PFSK-1 (cell line): ENCODE measurements around the gene IRX2.

Source experiments
- FOXP2 ChIP-seq: optimal IDR thresholded peaks from 2 replicates; pipeline ENCODE3; 2011; ENCODE audit warnings: borderline replicate concordance, control low read depth, inconsistent platforms; ENCODE audit not compliant: insufficient read depth; ENCODE audit errors: extremely low read length, extremely low read depth
- POLR2AphosphoS5 ChIP-seq: IDR thresholded peaks from 2 replicates; pipeline ENCODE4 v1.6.1; 2012; ENCODE audit warnings: low read depth, mild to moderate bottlenecking, control low read depth, low read length, moderate library complexity
- SIN3A ChIP-seq: IDR thresholded peaks from 2 replicates; pipeline ENCODE4 v1.6.1; 2012; ENCODE audit warnings: mild to moderate bottlenecking, low read length, moderate library complexity, borderline replicate concordance; ENCODE audit not compliant: insufficient read depth
- TAF1 ChIP-seq: IDR thresholded peaks from 2 replicates; pipeline ENCODE4 v1.6.1; 2012; ENCODE audit warnings: low read length, control low read depth, borderline replicate concordance; ENCODE audit not compliant: insufficient read depth
- TF ChIP-seq, protein P1 (sequence below), 2 experiments: IDR thresholded peaks; 2 replicates each; pipeline versions ENCODE4 v1.6.1 to v1.8.0; 2011 to 2012; ENCODE audit warnings: low read depth in 2 of 2, low read length in 2 of 2, control low read depth in 1 of 2, inconsistent platforms in 1 of 2, mild to moderate bottlenecking in 1 of 2, moderate library complexity in 1 of 2; ENCODE audit not compliant: insufficient read depth in 1 of 2

The IRX2 gene

DNA sequence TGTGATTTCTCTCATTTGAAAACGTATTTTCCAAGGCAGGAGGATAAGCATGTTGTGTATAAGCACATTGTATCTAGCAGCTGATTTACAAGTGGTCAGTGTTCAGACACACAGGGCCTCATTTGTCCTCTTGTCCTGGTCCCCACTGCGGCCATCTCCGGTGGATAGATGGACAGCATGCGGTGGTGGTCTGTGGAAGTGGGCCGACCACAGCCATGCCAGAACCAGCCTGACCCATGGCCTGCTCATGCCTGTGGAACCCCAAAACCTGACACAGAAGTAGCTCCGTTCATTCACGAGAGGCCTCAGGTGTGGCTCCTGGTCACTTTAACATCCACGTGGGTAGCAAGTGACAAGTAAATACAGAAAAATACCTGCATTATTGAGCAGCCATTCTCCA is 14.6 kb downstream of the IRX2 start:
- TF ChIP-seq SIN3A (no peak), FOXP2 (no peak), TAF1 (no peak), POLR2AphosphoS5 (no peak)
- TF ChIP-seq, protein P1, sequence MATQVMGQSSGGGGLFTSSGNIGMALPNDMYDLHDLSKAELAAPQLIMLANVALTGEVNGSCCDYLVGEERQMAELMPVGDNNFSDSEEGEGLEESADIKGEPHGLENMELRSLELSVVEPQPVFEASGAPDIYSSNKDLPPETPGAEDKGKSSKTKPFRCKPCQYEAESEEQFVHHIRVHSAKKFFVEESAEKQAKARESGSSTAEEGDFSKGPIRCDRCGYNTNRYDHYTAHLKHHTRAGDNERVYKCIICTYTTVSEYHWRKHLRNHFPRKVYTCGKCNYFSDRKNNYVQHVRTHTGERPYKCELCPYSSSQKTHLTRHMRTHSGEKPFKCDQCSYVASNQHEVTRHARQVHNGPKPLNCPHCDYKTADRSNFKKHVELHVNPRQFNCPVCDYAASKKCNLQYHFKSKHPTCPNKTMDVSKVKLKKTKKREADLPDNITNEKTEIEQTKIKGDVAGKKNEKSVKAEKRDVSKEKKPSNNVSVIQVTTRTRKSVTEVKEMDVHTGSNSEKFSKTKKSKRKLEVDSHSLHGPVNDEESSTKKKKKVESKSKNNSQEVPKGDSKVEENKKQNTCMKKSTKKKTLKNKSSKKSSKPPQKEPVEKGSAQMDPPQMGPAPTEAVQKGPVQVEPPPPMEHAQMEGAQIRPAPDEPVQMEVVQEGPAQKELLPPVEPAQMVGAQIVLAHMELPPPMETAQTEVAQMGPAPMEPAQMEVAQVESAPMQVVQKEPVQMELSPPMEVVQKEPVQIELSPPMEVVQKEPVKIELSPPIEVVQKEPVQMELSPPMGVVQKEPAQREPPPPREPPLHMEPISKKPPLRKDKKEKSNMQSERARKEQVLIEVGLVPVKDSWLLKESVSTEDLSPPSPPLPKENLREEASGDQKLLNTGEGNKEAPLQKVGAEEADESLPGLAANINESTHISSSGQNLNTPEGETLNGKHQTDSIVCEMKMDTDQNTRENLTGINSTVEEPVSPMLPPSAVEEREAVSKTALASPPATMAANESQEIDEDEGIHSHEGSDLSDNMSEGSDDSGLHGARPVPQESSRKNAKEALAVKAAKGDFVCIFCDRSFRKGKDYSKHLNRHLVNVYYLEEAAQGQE (IDR thresholded peaks at IDR 0.05; ENCODE audit: insufficient read depth in 1 of 2, low read depth in 2 of 2, low read length in 2 of 2) = no peak

DNA sequence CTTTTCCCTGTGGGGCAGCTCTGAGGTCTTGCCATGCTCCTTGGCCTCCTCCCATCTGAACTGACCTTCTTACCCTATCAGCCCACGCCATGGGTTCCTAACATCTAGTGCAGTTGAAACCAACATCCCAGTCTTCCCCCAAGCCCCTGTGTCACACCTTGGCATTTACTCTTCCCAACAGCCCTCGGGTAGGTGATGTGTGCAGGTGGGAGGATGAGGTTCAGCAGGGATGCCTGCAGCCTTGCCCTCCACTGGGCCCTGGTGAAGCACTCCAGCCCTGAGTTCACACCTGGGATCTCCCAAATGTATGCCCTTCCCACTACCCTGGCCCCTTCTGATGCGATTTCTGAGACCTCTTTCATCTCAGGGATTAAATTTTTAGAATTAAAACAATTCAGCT is 15.5 kb downstream of the IRX2 start:
- TF ChIP-seq POLR2AphosphoS5 (no peak), SIN3A (no peak), FOXP2 (no peak), TAF1 (no peak)
- TF ChIP-seq, protein P1 (IDR thresholded peaks at IDR 0.05; ENCODE audit: insufficient read depth in 1 of 2, low read depth in 2 of 2, low read length in 2 of 2) = no peak

DNA sequence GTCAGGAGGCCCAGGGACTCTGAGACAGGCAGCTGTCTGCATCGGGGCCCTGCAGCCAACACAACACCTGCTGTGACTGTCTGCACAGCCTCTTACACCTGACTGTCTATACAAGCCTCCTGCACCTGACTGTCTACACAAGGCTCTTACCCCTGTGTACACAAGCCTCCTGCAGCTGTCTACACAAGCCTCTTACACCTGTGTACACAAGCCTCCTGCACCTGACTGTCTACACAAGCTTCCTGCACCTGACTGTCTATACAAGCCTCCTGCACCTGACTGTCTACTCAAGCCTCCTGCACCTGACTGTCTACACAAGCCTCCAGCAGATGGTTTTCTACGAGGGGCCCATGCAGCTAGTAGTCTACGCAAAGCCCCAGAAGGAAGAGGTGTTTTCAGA is 18.6 kb downstream of the IRX2 start:
- no peak for TF ChIP-seq SIN3A
- TF ChIP-seq TAF1 = no peak
- TF ChIP-seq POLR2AphosphoS5 = no peak
- TF ChIP-seq FOXP2 = no peak
- TF ChIP-seq, protein P1 (IDR thresholded peaks at IDR 0.05; ENCODE audit: insufficient read depth in 1 of 2, low read depth in 2 of 2, low read length in 2 of 2) = no peak

DNA sequence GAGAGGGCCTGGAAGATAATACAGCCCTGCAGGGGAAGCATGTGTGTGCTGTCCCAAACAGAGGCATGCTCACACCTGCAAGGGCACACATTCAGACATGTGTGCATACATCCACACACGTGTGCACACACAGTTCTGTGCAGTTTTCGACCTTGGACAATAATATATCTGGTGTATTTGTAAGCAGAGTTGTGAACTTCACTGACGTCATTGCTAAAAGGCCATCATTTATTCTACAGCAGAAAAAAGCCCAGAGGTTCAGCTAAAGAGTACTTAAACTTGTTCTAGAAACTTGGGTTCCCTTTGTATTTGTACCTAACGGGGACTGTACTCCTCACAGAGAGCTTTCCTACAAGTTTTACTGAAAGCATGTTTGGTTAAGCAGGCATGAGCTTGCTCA is 19.5 kb downstream of the IRX2 start:
- TF ChIP-seq SIN3A = no peak

DNA sequence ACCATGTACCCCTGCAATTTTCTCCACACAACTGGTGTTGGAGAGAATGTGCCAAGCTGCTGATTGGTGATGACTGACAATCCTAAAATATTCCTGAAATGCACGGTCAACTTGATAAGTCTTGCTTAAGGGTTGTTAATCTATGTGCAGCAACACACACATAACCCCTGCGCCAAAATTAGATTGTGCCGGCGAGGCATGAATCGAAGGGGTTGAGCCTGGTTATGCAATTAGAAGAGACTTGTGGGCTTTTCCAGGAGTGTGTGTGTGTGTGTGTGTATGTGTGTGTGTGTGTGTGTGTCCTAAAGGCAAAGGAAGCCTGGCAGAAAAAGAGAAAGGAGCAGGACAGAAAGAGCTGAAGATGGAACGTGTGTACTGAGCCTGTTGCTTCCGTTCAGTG is 22.3 kb downstream of the IRX2 start:
- TF ChIP-seq TAF1 (no peak), SIN3A (no peak), POLR2AphosphoS5 (no peak), FOXP2 (no peak)
- TF ChIP-seq, protein P1 (IDR thresholded peaks at IDR 0.05; ENCODE audit: insufficient read depth in 1 of 2, low read depth in 2 of 2, low read length in 2 of 2) = no peak
